Stimulated activated CD8-positive, alpha-beta memory T cell treated with anti-CD3 and anti-CD28 coated beads, Interleukin-4, amount 100 ng/mL, for 1 hour (primary cell): ENCODE results near the gene CCSER1.
"Not testable (repeated sequence)": the region's sequence is repeated elsewhere in the genome, so short reads cannot be mapped to it uniquely, and the experiment has no call there.

Source experiments
- DNase-seq, 2 donors: peaks; one replicate each; pipeline ENCODE4 v3.0.0-alpha.2; 2020; ENCODE audit warnings: low read depth in 2 of 2, low spot score in 1 of 2

Gene CCSER1

GRCh38 chr4:91113130-91113706 is 986.0 kb downstream of the CCSER1 start:
- no peak for DNase-seq

GRCh38 chr4:91114386-91114785 is 987.2 kb downstream of the CCSER1 start:
- DNase-seq, result no peak

- no peak for DNase-seq
Measured at GRCh38 chr4:91116861-91117260, 989.7 kb downstream of the CCSER1 start.

GRCh38 chr4:91118597-91118996 is 991.4 kb downstream of the CCSER1 start:
- no peak for DNase-seq

GRCh38 chr4:91123742-91124141 is 996.5 kb downstream of the CCSER1 start:
- no peak for DNase-seq

GRCh38 chr4:91127192-91127591 is 1000.0 kb downstream of the CCSER1 start:
- DNase-seq, result no peak

- DNase-seq, result no peak
Measured at GRCh38 chr4:91127831-91128230, 1000.6 kb downstream of the CCSER1 start.

GRCh38 chr4:91128519-91128918 is 1001.3 kb downstream of the CCSER1 start:
- DNase-seq, result no peak

GRCh38 chr4:91147067-91147466 is 1019.9 kb downstream of the CCSER1 start:
- no peak for DNase-seq

- not testable (repeated sequence) for DNase-seq
Measured at GRCh38 chr4:91154041-91154440, 1026.8 kb downstream of the CCSER1 start.

- DNase-seq, result not testable (repeated sequence)
Measured at GRCh38 chr4:91167864-91168653, 1040.9 kb downstream of the CCSER1 start.

- no peak for DNase-seq
Measured at GRCh38 chr4:91170768-91171167, 1043.6 kb downstream of the CCSER1 start.

GRCh38 chr4:91171217-91171616 is 1044.0 kb downstream of the CCSER1 start:
- no peak for DNase-seq

- not testable (repeated sequence) for DNase-seq
Measured at GRCh38 chr4:91185061-91185460, 1057.9 kb downstream of the CCSER1 start.

GRCh38 chr4:91198951-91199350 is 1071.8 kb downstream of the CCSER1 start:
- DNase-seq, result no peak

GRCh38 chr4:91207535-91207934 is 1080.3 kb downstream of the CCSER1 start:
- no peak for DNase-seq

- DNase-seq, result no peak
Measured at GRCh38 chr4:91212211-91212610, 1085.0 kb downstream of the CCSER1 start.

- DNase-seq, result not testable (repeated sequence)
Measured at GRCh38 chr4:91217831-91218403, 1090.7 kb downstream of the CCSER1 start.

- DNase-seq, result no peak
Measured at GRCh38 chr4:91220315-91220714, 1093.1 kb downstream of the CCSER1 start.

- no peak for DNase-seq
Measured at GRCh38 chr4:91222014-91222413, 1094.8 kb downstream of the CCSER1 start.

GRCh38 chr4:91226867-91227266 is 1099.7 kb downstream of the CCSER1 start:
- no peak for DNase-seq

- no peak for DNase-seq
Measured at GRCh38 chr4:91228659-91229058, 1101.5 kb downstream of the CCSER1 start.
